ENCODE results near the gene SSH3. TPM values are rescaled to one million over a fixed set of nuclear protein-coding genes. Genes with fewer than 3 reads are reported as not detected.
A peak's percentile ranks its signal among the peaks of the same experiment; 100 is the strongest.

Gene SSH3, protein sequence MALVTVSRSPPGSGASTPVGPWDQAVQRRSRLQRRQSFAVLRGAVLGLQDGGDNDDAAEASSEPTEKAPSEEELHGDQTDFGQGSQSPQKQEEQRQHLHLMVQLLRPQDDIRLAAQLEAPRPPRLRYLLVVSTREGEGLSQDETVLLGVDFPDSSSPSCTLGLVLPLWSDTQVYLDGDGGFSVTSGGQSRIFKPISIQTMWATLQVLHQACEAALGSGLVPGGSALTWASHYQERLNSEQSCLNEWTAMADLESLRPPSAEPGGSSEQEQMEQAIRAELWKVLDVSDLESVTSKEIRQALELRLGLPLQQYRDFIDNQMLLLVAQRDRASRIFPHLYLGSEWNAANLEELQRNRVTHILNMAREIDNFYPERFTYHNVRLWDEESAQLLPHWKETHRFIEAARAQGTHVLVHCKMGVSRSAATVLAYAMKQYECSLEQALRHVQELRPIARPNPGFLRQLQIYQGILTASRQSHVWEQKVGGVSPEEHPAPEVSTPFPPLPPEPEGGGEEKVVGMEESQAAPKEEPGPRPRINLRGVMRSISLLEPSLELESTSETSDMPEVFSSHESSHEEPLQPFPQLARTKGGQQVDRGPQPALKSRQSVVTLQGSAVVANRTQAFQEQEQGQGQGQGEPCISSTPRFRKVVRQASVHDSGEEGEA
- total RNA-seq (10 to 100 TPM; 14.6 to 31.8 (median 22.9) TPM), polyA plus RNA-seq (10 to 100 TPM in 1 of 3 donors, 1 to 10 TPM in 2; 4.3 to 11.1 (median 5.9) TPM)
- long read RNA-seq, donor 1, partial matches to known transcripts, result 0 of 2 reads
- long read RNA-seq, donor 1, other reads (novel, unspliced or antisense), result 0 of 2 reads
- long read RNA-seq, donor 2, partial matches to known transcripts, result 0 of 1 reads
- long read RNA-seq, donor 2, other reads (novel, unspliced or antisense), result 0 of 1 reads

- Histone ChIP-seq H3K4me1 (peaks cover 12 to 62% (median 33%) of the 10 kb centered on the region in 6 donors), H3K27ac (peak within 1 kb of the TSS; percentile 55 to 96 (median 88)), H3K9me3 (no peaks in the 10 kb centered on the region), H3K36me3 (peaks cover 0 to 60% (median 48%) of the 10 kb centered on the region in 6 donors), H3K4me3 (peak within 1 kb of the TSS; percentile 60 to 91 (median 78)), H3K27me3 (replicated peaks in 1 of 7) (no peaks in the 10 kb centered on the region)
- TF ChIP-seq, protein P1, sequence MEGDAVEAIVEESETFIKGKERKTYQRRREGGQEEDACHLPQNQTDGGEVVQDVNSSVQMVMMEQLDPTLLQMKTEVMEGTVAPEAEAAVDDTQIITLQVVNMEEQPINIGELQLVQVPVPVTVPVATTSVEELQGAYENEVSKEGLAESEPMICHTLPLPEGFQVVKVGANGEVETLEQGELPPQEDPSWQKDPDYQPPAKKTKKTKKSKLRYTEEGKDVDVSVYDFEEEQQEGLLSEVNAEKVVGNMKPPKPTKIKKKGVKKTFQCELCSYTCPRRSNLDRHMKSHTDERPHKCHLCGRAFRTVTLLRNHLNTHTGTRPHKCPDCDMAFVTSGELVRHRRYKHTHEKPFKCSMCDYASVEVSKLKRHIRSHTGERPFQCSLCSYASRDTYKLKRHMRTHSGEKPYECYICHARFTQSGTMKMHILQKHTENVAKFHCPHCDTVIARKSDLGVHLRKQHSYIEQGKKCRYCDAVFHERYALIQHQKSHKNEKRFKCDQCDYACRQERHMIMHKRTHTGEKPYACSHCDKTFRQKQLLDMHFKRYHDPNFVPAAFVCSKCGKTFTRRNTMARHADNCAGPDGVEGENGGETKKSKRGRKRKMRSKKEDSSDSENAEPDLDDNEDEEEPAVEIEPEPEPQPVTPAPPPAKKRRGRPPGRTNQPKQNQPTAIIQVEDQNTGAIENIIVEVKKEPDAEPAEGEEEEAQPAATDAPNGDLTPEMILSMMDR (IDR thresholded peaks at IDR 0.05 in 8 of 11, conservative IDR thresholded peaks at IDR 0.05 in 3 of 11), result peak in 2 of 11 experiments; percentile 12 to 13
- TF ChIP-seq POLR2AphosphoS5 (IDR thresholded peaks at IDR 0.05) (peak; percentile 48 to 79 (median 76)), POLR2A (IDR thresholded peaks at IDR 0.05) (no peak)
- intact Hi-C loops (cut with DNase I; ENCODE audit: low total_unique reads), result no loop called here
- WGBS, 5 donors, result 4 to 10% (median 7%) methylated on average over 15 to 65 of the region's 65 CpGs
- DNase-seq, result peak; percentile 94
These were observed at the start of gene SSH3 for GRCh38 chr11:67303132-67303834. TSS of gene SSH3 (plus strand) at chr11:67303530. CDS start at chr11:67303626, 96 bp downstream.

- TF ChIP-seq POLR2A (IDR thresholded peaks at IDR 0.05), result no peak
- peak in 1 of 3 donors; percentile 31 for TF ChIP-seq POLR2AphosphoS5 (IDR thresholded peaks at IDR 0.05)
- H3K27me3 ChIP-seq (replicated peaks in 1 of 7), result no peaks in the 10 kb centered on the region
- peak overlapping the region in 2 of 8 donors; percentile 51 to 64 for H3K27ac ChIP-seq
- peaks cover 0 to 81% (median 17%) of the 10 kb centered on the region in 6 donors for H3K4me1 ChIP-seq
- H3K4me3 ChIP-seq, result no peak overlapping the region
- DNase-seq, result no peak
- H3K36me3 ChIP-seq, result peaks cover 15 to 94% (median 83%) of the 10 kb centered on the region in 6 donors
- H3K9me3 ChIP-seq, result no peaks in the 10 kb centered on the region
- 91 to 98% (median 93%) methylated on average over 14 of the region's 14 CpGs for WGBS, 5 donors
- intact Hi-C loops (cut with DNase I; ENCODE audit: low total_unique reads), result loop anchor here (10.0 kb wide), 1 partner anchor 131 kb away; no protein-coding TSS in a partner anchor
These were observed 49.3 kb upstream of the SSH3 start for GRCh38 chr11:67253872-67254624.

- H3K4me1 ChIP-seq, result peaks cover 0 to 80% (median 17%) of the 10 kb centered on the region in 6 donors
- intact Hi-C loops (cut with DNase I; ENCODE audit: low total_unique reads), result loop anchor here (10.0 kb wide), 1 partner anchor 130 kb away; no protein-coding TSS in a partner anchor
- 87 to 89% (median 88%) methylated on average over 15 of the region's 15 CpGs for WGBS, 5 donors
- H3K9me3 ChIP-seq, result no peaks in the 10 kb centered on the region
- no peak overlapping the region for H3K27ac ChIP-seq
- H3K36me3 ChIP-seq, result peaks cover 15 to 86% (median 75%) of the 10 kb centered on the region in 6 donors
- TF ChIP-seq POLR2A (IDR thresholded peaks at IDR 0.05) (no peak), POLR2AphosphoS5 (IDR thresholded peaks at IDR 0.05) (no peak)
- TF ChIP-seq, protein P1 (IDR thresholded peaks at IDR 0.05 in 8 of 11, conservative IDR thresholded peaks at IDR 0.05 in 3 of 11), result no peak
- no peak for DNase-seq
- no peak overlapping the region for H3K4me3 ChIP-seq
- H3K27me3 ChIP-seq (replicated peaks in 1 of 7), result no peaks in the 10 kb centered on the region
These were observed 48.5 kb upstream of the SSH3 start for GRCh38 chr11:67254798-67255197.

Measured in spleen (tissue), 13 donors.